ENCODE data around the gene PELI3. TPM values are rescaled to one million over a fixed set of nuclear protein-coding genes. Genes with fewer than 3 reads are reported as not detected.

Gene PELI3
- total and polyA plus RNA-seq, 10 of the 15 experiments (the other 5 are each of a cell fraction or from before 2014, with no cell fraction given) = 0.14 to 1.5 (median 0.66) TPM

- TF ChIP-seq BCLAF1 (IDR thresholded peaks at IDR 0.05) (no peak), ZBTB33 (IDR thresholded peaks at IDR 0.05) (no peak), BACH1 (IDR thresholded peaks at IDR 0.05; ENCODE audit: borderline replicate concordance) (no peak), RELB (IDR thresholded peaks at IDR 0.05; ENCODE audit: low read depth) (peak; percentile 52), BHLHE40 (IDR thresholded peaks at IDR 0.05; ENCODE audit: borderline replicate concordance in 1 of 2, low read depth in 2 of 2, low read length in 1 of 2) (peak; percentile 35 to 52; a peak in 2 of 4 replicates), GATAD2B (conservative IDR thresholded peaks at IDR 0.05; ENCODE audit: low read depth) (peak; percentile 40; the same call in 1 of the 2 replicates), BRCA1 (IDR thresholded peaks at IDR 0.05; ENCODE audit: low read depth, low read length) (no peak), CREB1 (IDR thresholded peaks at IDR 0.05; ENCODE audit: low read depth) (no peak), EP300 (IDR thresholded peaks at IDR 0.05; ENCODE audit: borderline replicate concordance in 1 of 2, control insufficient read depth in 1 of 2, low read depth in 2 of 2, low read length in 2 of 2) (no peak), ZNF207 (IDR thresholded peaks at IDR 0.05; ENCODE audit: borderline replicate concordance) (no peak), KDM1A (IDR thresholded peaks at IDR 0.05; ENCODE audit: borderline replicate concordance) (no peak), IRF5 (IDR thresholded peaks at IDR 0.05; ENCODE audit: borderline replicate concordance) (no peak), FOXM1 (IDR thresholded peaks at IDR 0.05; ENCODE audit: low read depth, low read length) (no peak), POU2F2 (IDR thresholded peaks at IDR 0.05; ENCODE audit: borderline replicate concordance, low read depth, low read length) (no peak), STAT1 (conservative IDR thresholded peaks at IDR 0.05) (no peak), JUNB (IDR thresholded peaks at IDR 0.05) (no peak), RAD51 (IDR thresholded peaks at IDR 0.05) (no peak), USF1 (IDR thresholded peaks at IDR 0.05; ENCODE audit: borderline replicate concordance, extremely low read length, insufficient read depth, low read depth, low read length) (no peak), IRF3 (IDR thresholded peaks at IDR 0.05) (no peak), FOXK2 (IDR thresholded peaks at IDR 0.05) (no peak)
Observed at GRCh38 chr11:66459138-66459778, 7.4 kb upstream of the PELI3 start (continued).

Data from GM12878 (cell line).